Lower lobe of right lung (tissue), 2 donors: ENCODE data around the gene TOP3A. TPM values are rescaled to one million over a fixed set of nuclear protein-coding genes. Genes with fewer than 3 reads are reported as not detected.

Experiments
- ATAC-seq, 2 donors: fragments of 200-7000 bp; cut with Tn5 transposase; one replicate each; pipeline ENCODE4 v1.9.1; 2020 to 2022; ENCODE audit warnings: mild to moderate bottlenecking in 2 of 2, moderate library complexity in 2 of 2
- DNase-seq: peaks from one replicate; pipeline ENCODE4 v3.0.0-alpha.2; 2020
- H3K27ac ChIP-seq: fragments of 200-600 bp; one replicate; pipeline ENCODE4 v1.8.0; 2022
- H3K27me3 ChIP-seq: fragments of 200-600 bp; one replicate; pipeline ENCODE4 v1.8.0; 2022; ENCODE audit warnings: low read depth
- H3K36me3 ChIP-seq: fragments of 200-600 bp; one replicate; pipeline ENCODE4 v1.8.0; 2022; ENCODE audit warnings: mild to moderate bottlenecking
- H3K4me1 ChIP-seq: fragments of 200-600 bp; one replicate; pipeline ENCODE4 v1.8.0; 2022
- H3K4me3 ChIP-seq: fragments of 200-600 bp; one replicate; pipeline ENCODE4 v1.8.0; 2022; ENCODE audit warnings: mild to moderate bottlenecking
- H3K9me3 ChIP-seq: fragments of 200-600 bp; one replicate; pipeline ENCODE4 v1.8.0; 2022
- CTCF ChIP-seq: fragments of 200-600 bp; IDR thresholded peaks from one replicate; pipeline ENCODE4 v1.8.0; 2022; ENCODE audit warnings: antibody characterized with exemption, mild to moderate bottlenecking
- intact Hi-C: fragments of 100-400 bp; cut with DNase I; formaldehyde crosslinking; loops from one replicate; pipeline ENCODE4 v1.11.0; 2022
- total RNA-seq: library from RNA; stranded (reverse); fragmentation: NEBNext Ultra II Directional; extraction: Animal tissue kit (Norgen Biotek cat#: 25700); gene quantifications from one replicate; pipeline ENCODE4 v1.2.1, GENCODE V29; 2021
- donor health status: DM: no; HTN: yes; CAD: no; lungs with severe emphysema.

TOP3A gene
- total RNA-seq, 1 donor from 2014 or later, result 31.2 TPM

- intact Hi-C loops, result no loop called here
- Histone ChIP-seq H3K27me3 (no peaks in the 10 kb centered on the region), H3K36me3 (peaks cover 66% of the 10 kb centered on the region), H3K4me1 (peaks cover 34% of the 10 kb centered on the region), H3K4me3 (no peak overlapping the region), H3K27ac (no peak overlapping the region), H3K9me3 (no peaks in the 10 kb centered on the region)
- DNase-seq (no peak), ATAC-seq (no peak)
- TF ChIP-seq CTCF, result no peak
Measured at GRCh38 chr17:18254888-18255649, 59.7 kb downstream of the TOP3A start.

GRCh38 chr17:18253947-18254821 is 60.6 kb downstream of the TOP3A start:
- DNase-seq (no peak), ATAC-seq (no peak)
- TF ChIP-seq CTCF, result no peak
- H3K4me3 ChIP-seq, result no peak overlapping the region
- peaks cover 74% of the 10 kb centered on the region for H3K36me3 ChIP-seq
- no peaks in the 10 kb centered on the region for H3K27me3 ChIP-seq
- H3K4me1 ChIP-seq, result peaks cover 25% of the 10 kb centered on the region
- intact Hi-C loops, result no loop called here
- H3K9me3 ChIP-seq, result no peaks in the 10 kb centered on the region
- H3K27ac ChIP-seq, result no peak overlapping the region

GRCh38 chr17:18253187-18253884 is 61.5 kb downstream of the TOP3A start:
- intact Hi-C loops, result no loop called here
- H3K27me3 ChIP-seq, result no peaks in the 10 kb centered on the region
- ATAC-seq, result no peak
- H3K4me1 ChIP-seq, result peaks cover 27% of the 10 kb centered on the region
- H3K36me3 ChIP-seq, result peaks cover 83% of the 10 kb centered on the region
- H3K27ac ChIP-seq, result no peak overlapping the region
- no peak for TF ChIP-seq CTCF
- no peaks in the 10 kb centered on the region for H3K9me3 ChIP-seq
- H3K4me3 ChIP-seq, result no peak overlapping the region
- no peak for DNase-seq

GRCh38 chr17:18252160-18252559 is 62.6 kb downstream of the TOP3A start:
- Histone ChIP-seq H3K27ac (no peak overlapping the region), H3K4me3 (no peak overlapping the region), H3K4me1 (peaks cover 30% of the 10 kb centered on the region), H3K9me3 (no peaks in the 10 kb centered on the region), H3K36me3 (peaks cover 94% of the 10 kb centered on the region), H3K27me3 (no peaks in the 10 kb centered on the region)
- intact Hi-C loops, result no loop called here
- no peak for TF ChIP-seq CTCF
- DNase-seq, result no peak
- ATAC-seq, result no peak

GRCh38 chr17:18251204-18251603 is 63.6 kb downstream of the TOP3A start:
- DNase-seq (no peak), ATAC-seq (no peak)
- no peak for TF ChIP-seq CTCF
- Histone ChIP-seq H3K27ac (no peak overlapping the region), H3K27me3 (no peaks in the 10 kb centered on the region), H3K4me3 (no peak overlapping the region), H3K9me3 (no peaks in the 10 kb centered on the region), H3K36me3 (peaks cover 99% of the 10 kb centered on the region), H3K4me1 (peaks cover 21% of the 10 kb centered on the region)
- intact Hi-C loops, result no loop called here
